WTC11 (cell line): Measurements from ENCODE around the gene COL4A1. TPM values are rescaled to one million over a fixed set of nuclear protein-coding genes. Genes with fewer than 3 reads are reported as not detected.

Experiments used
- ATAC-seq: fragments of 200-7000 bp; cut with Tn5 transposase; 2 replicates; pipeline ENCODE4 v1.10.0; 2021; ENCODE audit warnings: mild to moderate bottlenecking, moderate library complexity
- CTCF ChIA-PET: fragments of 300-600 bp; sonication (Branson Sonifier 250); formaldehyde crosslinking; loops from one replicate; lab custom pipeline; 2021; ENCODE audit warnings: antibody characterized with exemption; lab: Charles Lee
- POLR2A ChIA-PET: fragments of 350-600 bp; sonication (Branson Sonifier 250); formaldehyde crosslinking; loops from one replicate; lab custom pipeline; 2021; ENCODE audit warnings: antibody characterized with exemption; lab: Charles Lee
- DNase-seq: peaks from one replicate; pipeline ENCODE4 v3.0.0; 2021; ENCODE audit warnings: low spot score
- H3K27ac Mint-ChIP-seq: 2 replicates; pipeline ENCODE4 v1.8.0; 2021; ENCODE audit warnings: mixed read lengths
- H3K27me3 Mint-ChIP-seq: 2 replicates; pipeline ENCODE4 v1.8.0; 2021; ENCODE audit warnings: low read depth, mild to moderate bottlenecking, moderate library complexity, mixed read lengths
- H3K36me3 Mint-ChIP-seq: 2 replicates; pipeline ENCODE4 v1.8.0; 2021; ENCODE audit warnings: mixed read lengths
- H3K4me1 Mint-ChIP-seq: 2 replicates; pipeline ENCODE4 v1.8.0; 2022; ENCODE audit warnings: mixed read lengths
- H3K4me3 Mint-ChIP-seq: 2 replicates; pipeline ENCODE4 v1.8.0; 2021; ENCODE audit warnings: mild to moderate bottlenecking, moderate library complexity, mixed read lengths
- H3K9me3 Mint-ChIP-seq: 2 replicates; pipeline ENCODE4 v1.8.0; 2021; ENCODE audit warnings: mixed read lengths
- ETV6 ChIP-seq: sonication (generic); formaldehyde crosslinking; IDR thresholded peaks from 2 replicates; pipeline ENCODE4 v1.8.1; 2022; ENCODE audit warnings: mild to moderate bottlenecking, missing genetic modification reagents
- FOXP1 ChIP-seq: sonication (generic); formaldehyde crosslinking; IDR thresholded peaks from 2 replicates; pipeline ENCODE4 v1.8.0; 2022; ENCODE audit warnings: missing genetic modification reagents, mild to moderate bottlenecking, moderate library complexity, borderline replicate concordance
- GTF2I ChIP-seq: fragments of 250-450 bp; sonication (Bioruptor Pico); conservative IDR thresholded peaks from 2 replicates; pipeline ENCODE4 v1.4.0; 2021; ENCODE audit warnings: mild to moderate bottlenecking
- JAZF1 ChIP-seq: fragments of 250-450 bp; sonication (Bioruptor Pico); IDR thresholded peaks from 2 replicates; pipeline ENCODE4 v1.9.0; 2021; ENCODE audit warnings: moderate library complexity, mild to moderate bottlenecking, inconsistent platforms
- MXD4 ChIP-seq: fragments of 250-450 bp; sonication (Bioruptor Pico); IDR thresholded peaks from 2 replicates; pipeline ENCODE4 v1.8.0; 2021; ENCODE audit warnings: mild to moderate bottlenecking, moderate library complexity, borderline replicate concordance
- NR1H2 ChIP-seq: sonication (generic); formaldehyde crosslinking; IDR thresholded peaks from 2 replicates; pipeline ENCODE4 v1.9.0; 2021; ENCODE audit warnings: mild to moderate bottlenecking, moderate library complexity, missing genetic modification reagents
- NR2C2 ChIP-seq: sonication (generic); formaldehyde crosslinking; IDR thresholded peaks from 2 replicates; pipeline ENCODE4 v1.8.0; 2022; ENCODE audit warnings: mild to moderate bottlenecking, missing genetic modification reagents
- OVOL2 ChIP-seq: fragments of 250-450 bp; sonication (Bioruptor Pico); IDR thresholded peaks from 2 replicates; pipeline ENCODE4 v1.9.0; 2021; ENCODE audit warnings: mild to moderate bottlenecking, borderline replicate concordance
- RELA ChIP-seq: sonication (generic); formaldehyde crosslinking; IDR thresholded peaks from 2 replicates; pipeline ENCODE4 v1.8.1; 2022; ENCODE audit warnings: missing genetic modification reagents, mild to moderate bottlenecking, borderline replicate concordance
- ZNF263 ChIP-seq: sonication (generic); formaldehyde crosslinking; IDR thresholded peaks from 2 replicates; pipeline ENCODE4 v1.8.1; 2022; ENCODE audit warnings: low read depth, mild to moderate bottlenecking, moderate library complexity, missing genetic modification reagents
- ZNF416 ChIP-seq: fragments of 250-450 bp; sonication (Bioruptor Pico); IDR thresholded peaks from 2 replicates; pipeline ENCODE4 v1.9.0; 2021; ENCODE audit warnings: mild to moderate bottlenecking, inconsistent platforms
- total RNA-seq: library from RNA; stranded (reverse); gene quantifications from 3 replicates; pipeline ENCODE4 v1.2.3, GENCODE V29; 2021
- TF ChIP-seq, protein P1 (sequence below): fragments of 250-450 bp; sonication (Bioruptor Pico); IDR thresholded peaks from 2 replicates; pipeline ENCODE4 v2.1.2; 2022; ENCODE audit warnings: mild to moderate bottlenecking, moderate library complexity
- TF ChIP-seq, protein P2 (sequence below): fragments of 250-450 bp; sonication (Bioruptor Pico); IDR thresholded peaks from 2 replicates; pipeline ENCODE4 v1.9.0; 2021; ENCODE audit warnings: moderate library complexity, mild to moderate bottlenecking, inconsistent platforms, borderline replicate concordance
- TF ChIP-seq, protein P3 (sequence below): sonication (generic); formaldehyde crosslinking; conservative IDR thresholded peaks from 2 replicates; pipeline ENCODE4 v1.8.1; 2022; ENCODE audit warnings: mild to moderate bottlenecking, missing genetic modification reagents
- TF ChIP-seq, protein P4 (sequence below): sonication (generic); formaldehyde crosslinking; IDR thresholded peaks from 2 replicates; pipeline ENCODE4 v1.8.1; 2022; ENCODE audit warnings: missing genetic modification reagents, borderline replicate concordance
- TF ChIP-seq, protein P5 (sequence below): sonication (generic); formaldehyde crosslinking; IDR thresholded peaks from 2 replicates; pipeline ENCODE4 v1.8.1; 2023; ENCODE audit warnings: mild to moderate bottlenecking, missing genetic modification reagents
- TF ChIP-seq, protein P6 (sequence below): fragments of 200-600 bp; IDR thresholded peaks from 2 replicates; pipeline ENCODE4 v1.8.0; 2022; ENCODE audit warnings: antibody characterized with exemption
- TF ChIP-seq, protein P7 (sequence below): sonication (generic); formaldehyde crosslinking; IDR thresholded peaks from 2 replicates; pipeline ENCODE4 v1.8.1; 2022; ENCODE audit warnings: low read depth, mild to moderate bottlenecking, moderate library complexity, missing genetic modification reagents, borderline replicate concordance

COL4A1 gene
- total RNA-seq, 1 experiment from 2014 or later = 89.6 TPM

DNA sequence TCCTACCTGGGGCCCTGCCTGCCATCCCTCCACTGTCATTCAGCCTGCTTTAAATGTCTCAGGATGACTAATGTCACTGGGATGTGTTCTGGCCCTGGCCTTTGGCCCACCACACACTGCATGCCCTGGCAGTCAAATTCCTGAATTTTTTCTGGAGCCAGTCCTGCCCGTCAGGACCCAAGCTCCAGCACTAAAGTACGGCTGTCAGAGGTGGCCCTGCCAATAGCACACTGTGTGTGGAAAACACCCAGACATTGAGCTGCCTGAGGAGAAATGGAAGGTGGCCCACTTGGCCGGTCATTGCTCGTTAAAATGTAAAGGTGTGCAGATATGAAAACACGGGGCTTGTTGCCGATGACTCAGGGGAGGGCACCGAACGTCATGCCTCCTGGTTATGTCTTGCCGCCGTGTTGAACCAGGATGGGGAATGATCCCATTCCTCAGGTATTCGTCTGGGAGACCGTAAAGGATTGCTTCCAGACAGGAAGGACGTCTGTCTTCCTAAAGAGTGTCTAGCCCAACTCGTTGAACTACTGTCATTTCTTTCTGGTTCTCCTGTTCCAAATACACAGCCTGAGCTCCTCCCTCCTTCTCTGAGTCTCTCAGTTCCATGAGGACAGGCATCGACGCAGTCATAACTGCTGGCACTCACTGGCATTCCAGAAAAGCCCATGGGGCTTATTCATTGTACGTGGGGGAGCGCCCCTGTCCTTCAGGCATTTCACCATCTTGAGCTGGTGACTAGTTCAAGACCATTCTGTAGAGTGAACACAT lies 40.8 kb upstream of the COL4A1 start (continued):
- TF ChIP-seq, protein P1, sequence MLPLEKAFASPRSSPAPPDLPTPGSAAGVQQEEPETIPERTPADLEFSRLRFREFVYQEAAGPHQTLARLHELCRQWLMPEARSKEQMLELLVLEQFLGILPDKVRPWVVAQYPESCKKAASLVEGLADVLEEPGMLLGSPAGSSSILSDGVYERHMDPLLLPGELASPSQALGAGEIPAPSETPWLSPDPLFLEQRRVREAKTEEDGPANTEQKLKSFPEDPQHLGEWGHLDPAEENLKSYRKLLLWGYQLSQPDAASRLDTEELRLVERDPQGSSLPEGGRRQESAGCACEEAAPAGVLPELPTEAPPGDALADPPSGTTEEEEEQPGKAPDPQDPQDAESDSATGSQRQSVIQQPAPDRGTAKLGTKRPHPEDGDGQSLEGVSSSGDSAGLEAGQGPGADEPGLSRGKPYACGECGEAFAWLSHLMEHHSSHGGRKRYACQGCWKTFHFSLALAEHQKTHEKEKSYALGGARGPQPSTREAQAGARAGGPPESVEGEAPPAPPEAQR (CRISPR knock-in tag) = no peak
- TF ChIP-seq ZNF416 (CRISPR knock-in tag) (no peak), MXD4 (CRISPR knock-in tag) (no peak), NR1H2 (no peak), OVOL2 (CRISPR knock-in tag) (no peak), RELA (CRISPR knock-in tag) (no peak), ETV6 (no peak), FOXP1 (CRISPR knock-in tag) (no peak), JAZF1 (CRISPR knock-in tag) (no peak), GTF2I (CRISPR knock-in tag) (no peak), ZNF263 (CRISPR knock-in tag) (no peak)
- TF ChIP-seq, protein P2, sequence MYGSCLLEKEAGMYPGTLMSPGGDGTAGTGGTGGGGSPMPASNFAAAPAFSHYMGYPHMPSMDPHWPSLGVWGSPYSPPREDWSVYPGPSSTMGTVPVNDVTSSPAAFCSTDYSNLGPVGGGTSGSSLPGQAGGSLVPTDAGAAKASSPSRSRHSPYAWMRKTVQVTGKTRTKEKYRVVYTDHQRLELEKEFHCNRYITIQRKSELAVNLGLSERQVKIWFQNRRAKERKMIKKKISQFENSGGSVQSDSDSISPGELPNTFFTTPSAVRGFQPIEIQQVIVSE = no peak
- TF ChIP-seq, protein P3, sequence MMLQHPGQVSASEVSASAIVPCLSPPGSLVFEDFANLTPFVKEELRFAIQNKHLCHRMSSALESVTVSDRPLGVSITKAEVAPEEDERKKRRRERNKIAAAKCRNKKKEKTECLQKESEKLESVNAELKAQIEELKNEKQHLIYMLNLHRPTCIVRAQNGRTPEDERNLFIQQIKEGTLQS (CRISPR knock-in tag) = no peak
- TF ChIP-seq, protein P4, sequence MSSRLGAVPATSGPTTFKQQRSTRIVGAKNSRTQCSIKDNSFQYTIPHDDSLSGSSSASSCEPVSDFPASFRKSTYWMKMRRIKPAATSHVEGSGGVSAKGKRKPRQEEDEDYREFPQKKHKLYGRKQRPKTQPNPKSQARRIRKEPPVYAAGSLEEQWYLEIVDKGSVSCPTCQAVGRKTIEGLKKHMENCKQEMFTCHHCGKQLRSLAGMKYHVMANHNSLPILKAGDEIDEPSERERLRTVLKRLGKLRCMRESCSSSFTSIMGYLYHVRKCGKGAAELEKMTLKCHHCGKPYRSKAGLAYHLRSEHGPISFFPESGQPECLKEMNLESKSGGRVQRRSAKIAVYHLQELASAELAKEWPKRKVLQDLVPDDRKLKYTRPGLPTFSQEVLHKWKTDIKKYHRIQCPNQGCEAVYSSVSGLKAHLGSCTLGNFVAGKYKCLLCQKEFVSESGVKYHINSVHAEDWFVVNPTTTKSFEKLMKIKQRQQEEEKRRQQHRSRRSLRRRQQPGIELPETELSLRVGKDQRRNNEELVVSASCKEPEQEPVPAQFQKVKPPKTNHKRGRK (CRISPR knock-in tag) = no peak

DNA sequence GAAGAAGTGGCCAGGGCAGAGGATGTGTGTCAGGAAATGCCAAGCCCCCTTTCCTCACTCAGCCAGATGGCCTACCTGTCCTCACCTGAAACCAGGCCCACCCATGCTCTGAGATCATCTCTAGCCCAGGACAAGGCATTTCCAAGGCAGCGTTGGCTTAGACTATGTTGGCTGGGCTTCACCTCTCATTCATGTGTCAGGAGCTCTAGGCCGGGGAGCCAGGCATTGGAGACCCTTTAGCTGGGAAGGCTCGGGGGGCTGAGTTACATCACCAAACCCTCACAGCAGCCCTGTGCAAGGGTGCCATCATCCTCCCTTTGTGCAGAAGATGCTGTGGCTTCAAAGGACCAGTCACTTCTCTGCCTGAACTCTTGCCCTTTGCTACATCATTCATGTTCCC lies 40.1 kb upstream of the COL4A1 start:
- no peak for ATAC-seq
- ChIA-PET POLR2A (no interaction called here), CTCF (interaction anchor here (1.0 kb wide), 1 partner anchor 9 kb away, joined by 3 read pairs; no protein-coding TSS in a partner anchor)
- Mint-ChIP-seq H3K9me3 (peaks cover 4% of the 10 kb centered on the region), H3K4me3 (no peak overlapping the region), H3K27me3 (no peaks in the 10 kb centered on the region), H3K27ac (no peak overlapping the region), H3K36me3 (no peaks in the 10 kb centered on the region), H3K4me1 (peaks cover 9% of the 10 kb centered on the region)
- TF ChIP-seq NR2C2 = no peak
- TF ChIP-seq, protein P5, sequence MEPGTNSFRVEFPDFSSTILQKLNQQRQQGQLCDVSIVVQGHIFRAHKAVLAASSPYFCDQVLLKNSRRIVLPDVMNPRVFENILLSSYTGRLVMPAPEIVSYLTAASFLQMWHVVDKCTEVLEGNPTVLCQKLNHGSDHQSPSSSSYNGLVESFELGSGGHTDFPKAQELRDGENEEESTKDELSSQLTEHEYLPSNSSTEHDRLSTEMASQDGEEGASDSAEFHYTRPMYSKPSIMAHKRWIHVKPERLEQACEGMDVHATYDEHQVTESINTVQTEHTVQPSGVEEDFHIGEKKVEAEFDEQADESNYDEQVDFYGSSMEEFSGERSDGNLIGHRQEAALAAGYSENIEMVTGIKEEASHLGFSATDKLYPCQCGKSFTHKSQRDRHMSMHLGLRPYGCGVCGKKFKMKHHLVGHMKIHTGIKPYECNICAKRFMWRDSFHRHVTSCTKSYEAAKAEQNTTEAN (CRISPR knock-in tag) = no peak
- TF ChIP-seq, protein P6, sequence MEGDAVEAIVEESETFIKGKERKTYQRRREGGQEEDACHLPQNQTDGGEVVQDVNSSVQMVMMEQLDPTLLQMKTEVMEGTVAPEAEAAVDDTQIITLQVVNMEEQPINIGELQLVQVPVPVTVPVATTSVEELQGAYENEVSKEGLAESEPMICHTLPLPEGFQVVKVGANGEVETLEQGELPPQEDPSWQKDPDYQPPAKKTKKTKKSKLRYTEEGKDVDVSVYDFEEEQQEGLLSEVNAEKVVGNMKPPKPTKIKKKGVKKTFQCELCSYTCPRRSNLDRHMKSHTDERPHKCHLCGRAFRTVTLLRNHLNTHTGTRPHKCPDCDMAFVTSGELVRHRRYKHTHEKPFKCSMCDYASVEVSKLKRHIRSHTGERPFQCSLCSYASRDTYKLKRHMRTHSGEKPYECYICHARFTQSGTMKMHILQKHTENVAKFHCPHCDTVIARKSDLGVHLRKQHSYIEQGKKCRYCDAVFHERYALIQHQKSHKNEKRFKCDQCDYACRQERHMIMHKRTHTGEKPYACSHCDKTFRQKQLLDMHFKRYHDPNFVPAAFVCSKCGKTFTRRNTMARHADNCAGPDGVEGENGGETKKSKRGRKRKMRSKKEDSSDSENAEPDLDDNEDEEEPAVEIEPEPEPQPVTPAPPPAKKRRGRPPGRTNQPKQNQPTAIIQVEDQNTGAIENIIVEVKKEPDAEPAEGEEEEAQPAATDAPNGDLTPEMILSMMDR = no peak
- TF ChIP-seq, protein P7, sequence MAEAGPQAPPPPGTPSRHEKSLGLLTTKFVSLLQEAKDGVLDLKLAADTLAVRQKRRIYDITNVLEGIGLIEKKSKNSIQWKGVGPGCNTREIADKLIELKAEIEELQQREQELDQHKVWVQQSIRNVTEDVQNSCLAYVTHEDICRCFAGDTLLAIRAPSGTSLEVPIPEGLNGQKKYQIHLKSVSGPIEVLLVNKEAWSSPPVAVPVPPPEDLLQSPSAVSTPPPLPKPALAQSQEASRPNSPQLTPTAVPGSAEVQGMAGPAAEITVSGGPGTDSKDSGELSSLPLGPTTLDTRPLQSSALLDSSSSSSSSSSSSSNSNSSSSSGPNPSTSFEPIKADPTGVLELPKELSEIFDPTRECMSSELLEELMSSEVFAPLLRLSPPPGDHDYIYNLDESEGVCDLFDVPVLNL (CRISPR knock-in tag) = no peak
- DNase-seq = no peak
